NCI-H82 (cell line): ENCODE results near the gene MSRB2.
"Not testable (repeated sequence)": the region's sequence is repeated elsewhere in the genome, so short reads cannot be mapped to it uniquely, and the experiment has no call there.

Experiments
- DNase-seq: peaks from one replicate; lab custom pipeline; 2025; lab: John Stamatoyannopoulos, UW

Gene MSRB2

GRCh38 chr10:23070092-23070912 lies 25.1 kb upstream of the MSRB2 start:
- DNase-seq: not testable (repeated sequence)

- DNase-seq: peak; percentile 1
Measured at GRCh38 chr10:23070913-23071218, 24.5 kb upstream of the MSRB2 start.

- DNase-seq: not testable (repeated sequence)
Measured at GRCh38 chr10:23072593-23072992, 22.8 kb upstream of the MSRB2 start.

GRCh38 chr10:23073527-23073926 lies 21.9 kb upstream of the MSRB2 start:
- no peak for DNase-seq

GRCh38 chr10:23075672-23076071 lies 19.7 kb upstream of the MSRB2 start:
- DNase-seq: no peak

GRCh38 chr10:23078114-23078513 lies 17.3 kb upstream of the MSRB2 start:
- DNase-seq: no peak

- peak; percentile 83 for DNase-seq
Measured at GRCh38 chr10:23079700-23080099, 15.7 kb upstream of the MSRB2 start.

- peak; percentile 50 for DNase-seq
Measured at GRCh38 chr10:23080262-23080661, 15.1 kb upstream of the MSRB2 start.

GRCh38 chr10:23081221-23081750 lies 14.1 kb upstream of the MSRB2 start:
- DNase-seq: no peak

- DNase-seq: no peak
Measured at GRCh38 chr10:23081891-23082290, 13.5 kb upstream of the MSRB2 start.

GRCh38 chr10:23088609-23089008 lies 6.8 kb upstream of the MSRB2 start:
- DNase-seq: no peak

- no peak for DNase-seq
Measured at GRCh38 chr10:23094786-23095403, 484 bp upstream of the MSRB2 start.

GRCh38 chr10:23095966-23096801 lies 805 bp downstream of the MSRB2 start:
- DNase-seq: peak; percentile 35

- no peak for DNase-seq
Measured at GRCh38 chr10:23096802-23097549, 1.6 kb downstream of the MSRB2 start.

- no peak for DNase-seq
Measured at GRCh38 chr10:23099079-23099478, 3.7 kb downstream of the MSRB2 start.

GRCh38 chr10:23099816-23100215 lies 4.4 kb downstream of the MSRB2 start:
- no peak for DNase-seq

- DNase-seq: no peak
Measured at GRCh38 chr10:23100331-23101030, 5.1 kb downstream of the MSRB2 start.

GRCh38 chr10:23106331-23107072 lies 11.1 kb downstream of the MSRB2 start:
- DNase-seq: no peak

- DNase-seq: peak; percentile 61
Measured at GRCh38 chr10:23110722-23111516, 15.5 kb downstream of the MSRB2 start.
